ENCODE data around the gene OTOG. TPM values are rescaled to one million over a fixed set of nuclear protein-coding genes. Genes with fewer than 3 reads are reported as not detected.

The OTOG gene
- polyA plus RNA-seq = not detected

DNA sequence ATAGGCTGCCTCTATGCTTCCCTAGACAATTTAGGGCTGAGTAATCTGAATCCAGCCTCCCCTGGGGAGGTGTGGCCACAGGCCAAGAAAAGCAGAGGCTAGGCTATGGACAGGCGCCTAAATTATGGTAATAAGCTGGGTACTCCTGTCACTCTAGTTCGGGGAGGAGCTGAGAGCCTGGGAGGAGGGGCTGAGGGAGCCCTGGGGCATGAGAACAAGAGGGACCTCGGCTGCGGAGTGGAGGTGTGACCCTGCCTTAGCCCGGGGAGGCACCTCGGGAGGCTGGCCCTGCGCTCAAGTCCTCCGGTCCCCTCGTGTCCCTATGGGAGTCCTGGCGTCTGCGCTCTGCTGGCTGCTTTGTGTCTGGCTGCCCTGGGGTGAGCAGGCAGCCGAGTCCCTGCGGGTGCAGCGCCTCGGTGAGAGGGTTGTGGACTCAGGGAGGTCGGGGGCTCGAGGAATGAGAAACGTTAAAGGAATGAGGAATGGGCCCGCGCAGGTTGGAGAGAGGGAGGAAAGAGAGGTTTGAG, at the start of gene OTOG:
TSS of gene OTOG (plus strand) at position 209 of the 527 bp plus-strand sequence. CDS start at position 323, 114 bp downstream.
- H3K9me3 ChIP-seq (ENCODE audit: control insufficient read depth in 2 of 2, insufficient read depth in 1 of 2, low read depth in 1 of 2, low read length in 1 of 2) = peaks cover 0 to 2% of the 10 kb centered on the region in 2 donors
- H3K27me3 ChIP-seq (ENCODE audit: control insufficient read depth in 1 of 2, insufficient read depth in 2 of 2, low read length in 2 of 2) = peaks cover 0 to 3% of the 10 kb centered on the region in 2 donors
- no peaks in the 10 kb centered on the region for H3K36me3 ChIP-seq (ENCODE audit: control insufficient read depth in 2 of 2, insufficient read depth in 2 of 2, low read length in 1 of 2)
- H3K27ac ChIP-seq (ENCODE audit: low read depth in 2 of 2, low read length in 1 of 2) = no peak within 1 kb of the TSS
- 9 to 15% methylated on average over 20 of the region's 20 CpGs for WGBS, 2 donors
- no peak within 1 kb of the TSS for H3K4me3 ChIP-seq (ENCODE audit: low read depth in 1 of 2, low read length in 2 of 2)
- peaks cover 0 to 5% of the 10 kb centered on the region in 2 donors for H3K4me1 ChIP-seq (ENCODE audit: control insufficient read depth in 2 of 2, insufficient read depth in 2 of 2, low read length in 1 of 2)

DNA sequence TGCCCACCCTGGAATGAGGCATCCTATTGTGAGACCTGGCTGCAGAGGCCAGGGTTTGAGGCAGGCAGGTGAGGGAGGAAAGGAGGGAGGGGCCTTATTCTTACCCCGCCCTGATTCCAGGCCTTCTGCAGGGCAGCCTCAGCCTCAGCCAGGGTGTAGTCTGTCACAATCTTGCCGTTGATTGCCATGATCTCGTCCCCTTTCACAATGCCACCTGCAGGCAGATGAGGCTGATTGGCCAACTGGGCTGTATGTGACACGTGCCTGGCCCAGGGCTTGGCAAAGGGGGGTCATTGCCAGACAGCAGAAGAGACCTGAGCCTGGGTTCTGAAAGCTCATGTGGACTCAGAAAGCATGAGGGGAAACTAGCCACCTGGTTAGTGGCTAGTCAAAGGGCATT, 49.0 kb upstream of the OTOG start:
- Histone ChIP-seq H3K9me3 (ENCODE audit: control insufficient read depth in 2 of 2, insufficient read depth in 1 of 2, low read depth in 1 of 2, low read length in 1 of 2) (no peaks in the 10 kb centered on the region), H3K4me1 (ENCODE audit: control insufficient read depth in 2 of 2, insufficient read depth in 2 of 2, low read length in 1 of 2) (no peaks in the 10 kb centered on the region), H3K36me3 (ENCODE audit: control insufficient read depth in 2 of 2, insufficient read depth in 2 of 2, low read length in 1 of 2) (no peaks in the 10 kb centered on the region), H3K4me3 (ENCODE audit: low read depth in 1 of 2, low read length in 2 of 2) (no peak overlapping the region), H3K27ac (ENCODE audit: low read depth in 2 of 2, low read length in 1 of 2) (no peak overlapping the region), H3K27me3 (ENCODE audit: control insufficient read depth in 1 of 2, insufficient read depth in 2 of 2, low read length in 2 of 2) (no peaks in the 10 kb centered on the region)
- WGBS, 2 donors = 43 to 45% methylated on average over 4 of the region's 4 CpGs

DNA sequence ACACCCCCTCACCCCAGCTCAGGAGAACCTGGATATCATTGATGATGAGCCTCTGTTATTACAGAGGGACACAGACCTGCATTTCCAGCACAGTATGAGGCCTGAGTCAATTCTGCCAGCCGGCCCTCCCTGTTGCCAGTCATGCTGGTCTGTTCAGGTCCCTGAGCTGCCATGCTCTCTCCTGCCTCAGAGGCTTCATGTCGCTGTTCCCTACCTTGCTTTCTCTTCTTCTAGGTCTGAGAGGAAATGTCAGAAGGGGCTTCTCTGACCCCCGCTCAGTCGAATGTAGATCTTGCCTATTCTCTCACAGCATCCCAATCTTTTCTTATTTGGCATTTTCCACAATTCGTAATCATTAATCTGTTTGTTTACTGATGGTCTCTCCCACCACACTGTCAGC, 48.6 kb upstream of the OTOG start:
- WGBS, 2 donors = 77 to 79% methylated on average over 5 of the region's 5 CpGs
- Histone ChIP-seq H3K36me3 (ENCODE audit: control insufficient read depth in 2 of 2, insufficient read depth in 2 of 2, low read length in 1 of 2) (no peaks in the 10 kb centered on the region), H3K27me3 (ENCODE audit: control insufficient read depth in 1 of 2, insufficient read depth in 2 of 2, low read length in 2 of 2) (no peaks in the 10 kb centered on the region), H3K4me3 (ENCODE audit: low read depth in 1 of 2, low read length in 2 of 2) (no peak overlapping the region), H3K9me3 (ENCODE audit: control insufficient read depth in 2 of 2, insufficient read depth in 1 of 2, low read depth in 1 of 2, low read length in 1 of 2) (no peaks in the 10 kb centered on the region), H3K27ac (ENCODE audit: low read depth in 2 of 2, low read length in 1 of 2) (no peak overlapping the region), H3K4me1 (ENCODE audit: control insufficient read depth in 2 of 2, insufficient read depth in 2 of 2, low read length in 1 of 2) (no peaks in the 10 kb centered on the region)

DNA sequence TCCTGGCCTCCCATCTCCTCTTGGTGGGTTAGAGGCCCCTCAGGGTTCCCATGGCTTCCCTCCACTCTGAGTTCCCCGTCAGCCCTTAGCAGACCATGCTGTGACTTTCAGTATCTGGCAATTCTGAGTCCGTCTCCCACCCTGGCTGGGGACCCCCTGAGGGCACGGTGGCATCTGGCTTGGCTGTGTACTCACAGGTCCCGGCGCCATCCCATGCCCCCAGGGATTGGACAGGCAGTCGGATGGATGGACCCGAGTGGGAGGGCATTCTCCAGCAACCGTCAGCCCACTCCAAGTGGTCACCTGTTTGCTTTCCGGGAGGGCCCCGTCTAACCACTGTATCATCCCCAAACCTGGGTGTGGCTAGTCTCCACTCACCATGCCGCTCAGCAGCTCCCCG, 46.4 kb upstream of the OTOG start:
- Histone ChIP-seq H3K4me1 (ENCODE audit: control insufficient read depth in 2 of 2, insufficient read depth in 2 of 2, low read length in 1 of 2) (no peaks in the 10 kb centered on the region), H3K27me3 (ENCODE audit: control insufficient read depth in 1 of 2, insufficient read depth in 2 of 2, low read length in 2 of 2) (no peaks in the 10 kb centered on the region), H3K27ac (ENCODE audit: low read depth in 2 of 2, low read length in 1 of 2) (no peak overlapping the region), H3K9me3 (ENCODE audit: control insufficient read depth in 2 of 2, insufficient read depth in 1 of 2, low read depth in 1 of 2, low read length in 1 of 2) (no peaks in the 10 kb centered on the region), H3K4me3 (ENCODE audit: low read depth in 1 of 2, low read length in 2 of 2) (no peak overlapping the region), H3K36me3 (ENCODE audit: control insufficient read depth in 2 of 2, insufficient read depth in 2 of 2, low read length in 1 of 2) (no peaks in the 10 kb centered on the region)
- WGBS, 2 donors = 86 to 93% methylated on average over 12 of the region's 12 CpGs

- no peaks in the 10 kb centered on the region for H3K4me1 ChIP-seq (ENCODE audit: control insufficient read depth in 2 of 2, insufficient read depth in 2 of 2, low read length in 1 of 2)
- no peak overlapping the region for H3K27ac ChIP-seq (ENCODE audit: low read depth in 2 of 2, low read length in 1 of 2)
- H3K27me3 ChIP-seq (ENCODE audit: control insufficient read depth in 1 of 2, insufficient read depth in 2 of 2, low read length in 2 of 2) = no peaks in the 10 kb centered on the region
- H3K4me3 ChIP-seq (ENCODE audit: low read depth in 1 of 2, low read length in 2 of 2) = no peak overlapping the region
- H3K9me3 ChIP-seq (ENCODE audit: control insufficient read depth in 2 of 2, insufficient read depth in 1 of 2, low read depth in 1 of 2, low read length in 1 of 2) = no peaks in the 10 kb centered on the region
- no peaks in the 10 kb centered on the region for H3K36me3 ChIP-seq (ENCODE audit: control insufficient read depth in 2 of 2, insufficient read depth in 2 of 2, low read length in 1 of 2)
- 83 to 87% methylated on average over 4 of the region's 4 CpGs for WGBS, 2 donors
These were observed 44.4 kb upstream of the OTOG start for GRCh38 chr11:17502630-17503029.

DNA sequence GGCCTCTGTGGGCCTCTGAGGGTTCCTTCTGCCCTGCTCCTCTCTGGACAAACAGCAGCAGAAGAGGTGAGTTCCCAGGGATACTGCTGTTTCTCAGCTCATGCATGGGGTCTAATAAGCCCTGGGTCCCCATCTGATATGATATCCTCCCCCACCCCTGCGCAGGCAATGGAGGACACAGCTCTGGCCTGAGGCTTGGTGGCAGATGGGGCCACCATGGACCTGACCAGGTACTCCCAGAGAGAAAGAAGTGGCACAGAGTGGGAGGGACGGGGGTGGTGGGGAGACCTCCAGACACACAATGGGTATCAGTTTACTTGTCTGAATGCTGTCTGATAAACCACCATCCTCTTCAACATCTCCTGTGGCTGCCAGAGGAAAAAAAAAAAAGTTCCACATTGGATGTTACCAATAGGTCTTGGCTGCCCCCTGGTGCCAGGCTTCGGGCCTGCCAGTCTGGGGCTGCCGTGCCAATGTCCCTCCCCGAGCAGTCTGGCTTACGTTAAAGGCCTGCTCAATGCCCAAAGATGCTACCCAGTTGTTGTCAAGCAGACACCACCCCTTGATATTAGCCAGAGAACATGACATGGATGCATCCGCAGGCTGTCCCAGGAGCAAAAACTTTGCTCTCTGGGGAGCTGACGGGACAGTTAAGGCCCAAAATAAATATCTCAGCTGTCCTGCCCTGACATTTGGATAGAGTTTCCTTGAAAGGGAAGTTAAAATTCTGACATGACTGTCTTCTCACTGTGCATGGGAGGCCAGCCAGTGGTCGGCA, 42.5 kb upstream of the OTOG start:
- no peak overlapping the region for H3K27ac ChIP-seq (ENCODE audit: low read depth in 2 of 2, low read length in 1 of 2)
- H3K27me3 ChIP-seq (ENCODE audit: control insufficient read depth in 1 of 2, insufficient read depth in 2 of 2, low read length in 2 of 2) = no peaks in the 10 kb centered on the region
- no peak overlapping the region for H3K4me3 ChIP-seq (ENCODE audit: low read depth in 1 of 2, low read length in 2 of 2)
- no peaks in the 10 kb centered on the region for H3K36me3 ChIP-seq (ENCODE audit: control insufficient read depth in 2 of 2, insufficient read depth in 2 of 2, low read length in 1 of 2)
- no peaks in the 10 kb centered on the region for H3K9me3 ChIP-seq (ENCODE audit: control insufficient read depth in 2 of 2, insufficient read depth in 1 of 2, low read depth in 1 of 2, low read length in 1 of 2)
- WGBS, 2 donors = 34 to 35% methylated on average over 9 of the region's 9 CpGs
- no peaks in the 10 kb centered on the region for H3K4me1 ChIP-seq (ENCODE audit: control insufficient read depth in 2 of 2, insufficient read depth in 2 of 2, low read length in 1 of 2)

- no peak overlapping the region for H3K27ac ChIP-seq (ENCODE audit: low read depth in 2 of 2, low read length in 1 of 2)
- 61 to 71% methylated on average over 4 of the region's 4 CpGs for WGBS, 2 donors
- no peak overlapping the region for H3K4me3 ChIP-seq (ENCODE audit: low read depth in 1 of 2, low read length in 2 of 2)
- H3K27me3 ChIP-seq (ENCODE audit: control insufficient read depth in 1 of 2, insufficient read depth in 2 of 2, low read length in 2 of 2) = no peaks in the 10 kb centered on the region
- H3K9me3 ChIP-seq (ENCODE audit: control insufficient read depth in 2 of 2, insufficient read depth in 1 of 2, low read depth in 1 of 2, low read length in 1 of 2) = no peaks in the 10 kb centered on the region
- H3K4me1 ChIP-seq (ENCODE audit: control insufficient read depth in 2 of 2, insufficient read depth in 2 of 2, low read length in 1 of 2) = no peaks in the 10 kb centered on the region
- H3K36me3 ChIP-seq (ENCODE audit: control insufficient read depth in 2 of 2, insufficient read depth in 2 of 2, low read length in 1 of 2) = no peaks in the 10 kb centered on the region
These were observed 41.9 kb upstream of the OTOG start for GRCh38 chr11:17505146-17505545.

DNA sequence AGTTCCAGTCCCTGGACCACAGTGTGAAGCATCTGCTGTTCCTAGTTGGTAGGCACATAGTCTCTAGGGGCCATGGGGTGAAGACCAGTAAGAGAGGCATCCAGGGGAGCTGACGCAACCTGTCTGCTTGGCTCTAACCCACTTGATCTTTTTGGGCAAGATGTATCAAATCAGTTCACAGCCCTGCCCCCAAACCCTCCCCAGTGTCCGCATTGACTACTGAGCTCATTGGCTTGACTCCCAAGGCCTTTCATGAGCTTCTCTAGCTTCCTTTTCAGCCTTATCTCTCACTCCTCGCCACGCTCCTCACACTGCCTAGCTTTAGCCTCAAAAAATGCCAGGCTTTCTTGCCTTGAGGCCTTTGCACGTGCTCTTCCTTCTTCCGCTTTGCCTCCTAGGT, 40.7 kb upstream of the OTOG start:
- H3K9me3 ChIP-seq (ENCODE audit: control insufficient read depth in 2 of 2, insufficient read depth in 1 of 2, low read depth in 1 of 2, low read length in 1 of 2) = no peaks in the 10 kb centered on the region
- 81 to 85% methylated on average over 6 of the region's 6 CpGs for WGBS, 2 donors
- no peak overlapping the region for H3K27ac ChIP-seq (ENCODE audit: low read depth in 2 of 2, low read length in 1 of 2)
- no peaks in the 10 kb centered on the region for H3K27me3 ChIP-seq (ENCODE audit: control insufficient read depth in 1 of 2, insufficient read depth in 2 of 2, low read length in 2 of 2)
- no peaks in the 10 kb centered on the region for H3K4me1 ChIP-seq (ENCODE audit: control insufficient read depth in 2 of 2, insufficient read depth in 2 of 2, low read length in 1 of 2)
- H3K4me3 ChIP-seq (ENCODE audit: low read depth in 1 of 2, low read length in 2 of 2) = no peak overlapping the region
- no peaks in the 10 kb centered on the region for H3K36me3 ChIP-seq (ENCODE audit: control insufficient read depth in 2 of 2, insufficient read depth in 2 of 2, low read length in 1 of 2)

GRCh38 chr11:17506942-17507341, 40.1 kb upstream of the OTOG start:
- Histone ChIP-seq H3K27ac (ENCODE audit: low read depth in 2 of 2, low read length in 1 of 2) (no peak overlapping the region), H3K9me3 (ENCODE audit: control insufficient read depth in 2 of 2, insufficient read depth in 1 of 2, low read depth in 1 of 2, low read length in 1 of 2) (no peaks in the 10 kb centered on the region), H3K27me3 (ENCODE audit: control insufficient read depth in 1 of 2, insufficient read depth in 2 of 2, low read length in 2 of 2) (no peaks in the 10 kb centered on the region), H3K36me3 (ENCODE audit: control insufficient read depth in 2 of 2, insufficient read depth in 2 of 2, low read length in 1 of 2) (no peaks in the 10 kb centered on the region), H3K4me3 (ENCODE audit: low read depth in 1 of 2, low read length in 2 of 2) (no peak overlapping the region), H3K4me1 (ENCODE audit: control insufficient read depth in 2 of 2, insufficient read depth in 2 of 2, low read length in 1 of 2) (no peaks in the 10 kb centered on the region)
- WGBS, 2 donors = 77 to 79% methylated on average over 3 of the region's 3 CpGs

DNA sequence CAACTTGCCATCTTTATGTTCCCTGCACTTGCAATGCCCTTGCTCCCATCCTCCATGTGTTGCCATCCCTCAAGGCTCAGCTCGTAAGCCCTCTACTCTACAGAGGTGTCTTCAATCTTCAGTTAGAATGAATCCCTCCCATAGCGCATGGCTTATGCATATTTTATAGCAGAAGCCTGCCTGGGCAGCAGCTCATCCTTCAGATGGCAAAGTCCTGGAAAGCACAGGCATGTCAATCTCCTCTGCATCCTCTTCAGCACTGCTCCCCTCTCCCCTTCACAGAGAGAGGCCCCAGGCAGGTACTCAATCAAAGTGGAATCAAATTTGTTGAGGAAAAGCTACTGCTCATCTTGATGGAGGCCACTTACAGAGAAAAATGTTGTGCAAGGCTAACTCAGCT, 39.3 kb upstream of the OTOG start:
- Histone ChIP-seq H3K4me1 (ENCODE audit: control insufficient read depth in 2 of 2, insufficient read depth in 2 of 2, low read length in 1 of 2) (no peaks in the 10 kb centered on the region), H3K36me3 (ENCODE audit: control insufficient read depth in 2 of 2, insufficient read depth in 2 of 2, low read length in 1 of 2) (no peaks in the 10 kb centered on the region), H3K27ac (ENCODE audit: low read depth in 2 of 2, low read length in 1 of 2) (no peak overlapping the region), H3K9me3 (ENCODE audit: control insufficient read depth in 2 of 2, insufficient read depth in 1 of 2, low read depth in 1 of 2, low read length in 1 of 2) (no peaks in the 10 kb centered on the region), H3K27me3 (ENCODE audit: control insufficient read depth in 1 of 2, insufficient read depth in 2 of 2, low read length in 2 of 2) (no peaks in the 10 kb centered on the region), H3K4me3 (ENCODE audit: low read depth in 1 of 2, low read length in 2 of 2) (no peak overlapping the region)
- WGBS, 2 donors = 87 to 95% methylated on average over 2 of the region's 2 CpGs

Data from esophagus (tissue), 2 donors.